GM12801 (cell line): Measurements from ENCODE around the gene PDE10A.

Experiments used
- CTCF ChIP-seq: IDR thresholded peaks from one replicate; pipeline ENCODE4 v1.5.1; 2011; ENCODE audit warnings: control low read depth; ENCODE audit not compliant: insufficient read length; ENCODE audit errors: extremely low read depth

Gene PDE10A

GRCh38 chr6:165484178-165484889, 178.7 kb downstream of the PDE10A start:
- TF ChIP-seq CTCF = no peak

GRCh38 chr6:165481921-165482320, 181.1 kb downstream of the PDE10A start:
- TF ChIP-seq CTCF = no peak

GRCh38 chr6:165480916-165481315, 182.1 kb downstream of the PDE10A start:
- no peak for TF ChIP-seq CTCF

GRCh38 chr6:165478581-165478980, 184.5 kb downstream of the PDE10A start:
- TF ChIP-seq CTCF = no peak

GRCh38 chr6:165469483-165469882, 193.6 kb downstream of the PDE10A start:
- no peak for TF ChIP-seq CTCF

GRCh38 chr6:165468340-165469235, 194.5 kb downstream of the PDE10A start:
- TF ChIP-seq CTCF = no peak

GRCh38 chr6:165458134-165458533, 204.9 kb downstream of the PDE10A start:
- TF ChIP-seq CTCF = no peak
